GM18498 (cell line): ENCODE data around the gene SSTR3.
"Not testable (repeated sequence)": the region's sequence is repeated elsewhere in the genome, so short reads cannot be mapped to it uniquely, and the experiment has no call there.

Source experiments
- ATAC-seq: cut with Tn5 transposase; IDR thresholded peaks from one replicate; pipeline ENCODE4 v1.9.1; 2021; ENCODE audit warnings: mild to moderate bottlenecking, moderate library complexity; ENCODE audit not compliant: unreplicated experiment

The SSTR3 gene

GRCh38 chr22:37183432-37184379 lies 28.6 kb downstream of the SSTR3 start:
- no peak for ATAC-seq

DNA sequence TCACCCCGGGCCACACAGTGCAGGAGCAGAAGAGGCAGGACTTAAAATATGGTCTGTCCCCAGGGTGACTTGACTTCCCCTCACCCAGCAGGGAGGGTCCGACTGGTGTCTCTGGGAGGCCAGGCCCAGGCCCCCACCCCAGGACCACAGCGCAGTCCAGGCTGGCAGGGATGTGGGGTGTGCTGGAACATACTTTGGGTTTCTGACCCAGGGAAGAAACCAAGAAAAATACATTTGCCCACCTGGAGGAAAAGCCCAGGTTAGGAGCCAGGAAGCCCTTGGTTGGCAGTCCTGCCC lies 29.4 kb downstream of the SSTR3 start:
- no peak for ATAC-seq

- ATAC-seq = no peak
Observed at GRCh38 chr22:37182101-37182948, 30.0 kb downstream of the SSTR3 start.

DNA sequence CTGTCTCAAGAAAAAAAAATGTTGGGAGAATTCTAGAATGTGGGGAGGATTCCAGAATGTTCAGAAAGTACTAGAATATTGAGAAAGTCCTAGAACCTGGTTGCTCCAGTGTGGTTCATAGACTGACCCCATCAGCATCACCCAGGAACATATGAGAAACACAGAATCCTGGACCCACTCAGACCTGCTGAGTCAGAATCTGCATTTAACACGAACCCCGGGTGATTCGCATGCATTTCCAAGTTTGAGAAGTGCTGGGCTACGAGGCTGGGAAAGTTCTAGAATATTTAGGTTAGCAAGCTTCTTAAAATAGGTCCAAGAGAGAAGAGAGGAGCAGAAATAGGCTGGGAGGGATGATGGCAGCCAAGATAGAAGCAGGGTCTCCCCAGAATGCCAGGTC lies 30.6 kb downstream of the SSTR3 start:
- no peak for ATAC-seq

GRCh38 chr22:37180531-37181231 lies 31.6 kb downstream of the SSTR3 start:
- ATAC-seq = no peak

- no peak for ATAC-seq
Observed at GRCh38 chr22:37179622-37180420, 32.5 kb downstream of the SSTR3 start.

DNA sequence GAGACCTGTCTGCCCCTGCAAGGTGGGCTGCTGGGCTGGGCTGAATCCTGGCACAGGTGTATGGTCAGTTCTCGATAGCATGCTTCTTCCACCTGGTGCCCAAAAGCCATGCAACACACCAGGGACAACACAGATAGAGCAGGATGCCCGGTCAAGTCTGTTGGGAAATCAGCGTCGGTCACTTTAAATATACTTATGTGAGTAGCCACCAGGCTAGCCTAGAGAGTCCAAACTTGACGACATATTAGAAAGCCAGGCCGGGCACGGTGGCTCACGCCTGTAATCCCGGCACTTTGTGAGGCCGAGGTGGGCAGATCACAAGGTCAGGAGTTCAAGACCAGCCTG lies 33.2 kb downstream of the SSTR3 start:
- ATAC-seq = no peak

GRCh38 chr22:37178350-37179125 lies 33.7 kb downstream of the SSTR3 start:
- no peak for ATAC-seq

- no peak for ATAC-seq
Observed at GRCh38 chr22:37177755-37178154, 34.5 kb downstream of the SSTR3 start.

GRCh38 chr22:37177221-37177620 lies 35.1 kb downstream of the SSTR3 start:
- ATAC-seq = no peak

DNA sequence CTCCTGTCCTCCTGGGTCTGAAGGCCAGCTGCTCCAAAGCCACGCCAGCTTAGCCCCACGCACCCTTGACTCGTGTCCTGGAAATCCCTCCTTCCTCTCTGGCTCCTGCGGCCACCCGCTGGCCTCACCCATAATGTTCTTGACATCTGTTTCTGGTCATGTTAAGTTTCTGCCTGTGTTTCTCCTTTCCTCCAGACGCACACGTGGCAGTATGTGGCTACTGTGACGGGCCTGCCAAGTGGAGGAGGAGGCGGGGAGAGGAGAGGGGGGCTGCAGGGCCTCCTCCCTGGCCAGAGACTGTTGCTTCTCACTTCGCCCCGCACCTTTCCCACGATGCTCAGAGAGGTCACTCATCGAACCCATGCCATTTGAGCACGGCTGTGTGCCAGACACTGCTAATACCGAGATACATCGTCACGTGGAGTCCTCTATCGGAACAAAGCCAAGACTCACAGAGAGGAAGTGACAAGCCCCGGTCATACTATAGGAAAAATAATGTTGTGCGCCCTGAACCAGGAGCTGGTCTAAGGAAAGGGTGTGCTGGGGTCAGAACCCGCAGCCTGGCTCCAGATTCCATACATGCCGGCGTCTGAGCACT lies 35.7 kb downstream of the SSTR3 start:
- no peak for ATAC-seq

DNA sequence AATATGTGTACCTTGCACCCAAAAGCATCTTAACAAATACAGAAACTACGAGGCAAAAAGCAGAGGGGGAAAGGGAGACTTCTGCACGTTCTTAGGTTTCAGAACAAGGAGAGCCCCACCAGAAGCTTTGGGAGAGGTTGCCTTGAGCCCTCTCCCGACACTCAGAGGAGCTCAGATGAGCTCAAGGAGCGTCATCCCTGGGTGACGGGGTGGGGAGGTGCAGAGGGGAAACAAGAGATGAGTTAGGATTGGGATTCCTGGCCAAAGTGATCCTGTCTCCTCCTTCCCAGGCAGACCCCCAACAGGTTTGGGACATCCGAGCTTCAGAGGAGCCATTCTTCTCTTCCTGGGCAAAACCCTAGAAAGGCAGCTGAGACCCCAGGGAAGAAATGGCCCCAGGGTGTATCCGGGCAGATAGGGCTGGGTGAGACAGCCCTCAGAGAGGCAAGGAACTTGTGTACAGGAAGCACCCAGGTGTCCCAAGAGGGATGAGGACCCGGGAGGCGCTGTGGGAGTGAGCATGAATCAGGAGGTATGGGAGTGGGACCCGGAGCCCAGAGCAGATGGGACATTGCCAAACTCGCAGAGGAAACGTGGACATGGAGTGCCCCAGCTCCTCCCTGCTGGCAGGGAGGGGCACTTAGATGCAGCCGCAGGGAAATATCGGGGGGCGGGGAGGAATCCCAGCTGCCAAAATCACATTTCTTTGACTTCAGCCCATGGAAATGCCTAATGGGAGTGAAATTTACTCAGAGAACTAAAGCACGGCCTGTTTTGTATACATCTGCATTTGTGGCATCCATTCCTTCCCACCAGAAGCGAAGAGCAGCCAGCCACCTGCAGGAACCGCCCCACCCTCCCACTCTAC lies 36.6 kb downstream of the SSTR3 start:
- no peak for ATAC-seq

- ATAC-seq = no peak
Observed at GRCh38 chr22:37174964-37175363, 37.3 kb downstream of the SSTR3 start.

- ATAC-seq = no peak
Observed at GRCh38 chr22:37173709-37174108, 38.6 kb downstream of the SSTR3 start.

DNA sequence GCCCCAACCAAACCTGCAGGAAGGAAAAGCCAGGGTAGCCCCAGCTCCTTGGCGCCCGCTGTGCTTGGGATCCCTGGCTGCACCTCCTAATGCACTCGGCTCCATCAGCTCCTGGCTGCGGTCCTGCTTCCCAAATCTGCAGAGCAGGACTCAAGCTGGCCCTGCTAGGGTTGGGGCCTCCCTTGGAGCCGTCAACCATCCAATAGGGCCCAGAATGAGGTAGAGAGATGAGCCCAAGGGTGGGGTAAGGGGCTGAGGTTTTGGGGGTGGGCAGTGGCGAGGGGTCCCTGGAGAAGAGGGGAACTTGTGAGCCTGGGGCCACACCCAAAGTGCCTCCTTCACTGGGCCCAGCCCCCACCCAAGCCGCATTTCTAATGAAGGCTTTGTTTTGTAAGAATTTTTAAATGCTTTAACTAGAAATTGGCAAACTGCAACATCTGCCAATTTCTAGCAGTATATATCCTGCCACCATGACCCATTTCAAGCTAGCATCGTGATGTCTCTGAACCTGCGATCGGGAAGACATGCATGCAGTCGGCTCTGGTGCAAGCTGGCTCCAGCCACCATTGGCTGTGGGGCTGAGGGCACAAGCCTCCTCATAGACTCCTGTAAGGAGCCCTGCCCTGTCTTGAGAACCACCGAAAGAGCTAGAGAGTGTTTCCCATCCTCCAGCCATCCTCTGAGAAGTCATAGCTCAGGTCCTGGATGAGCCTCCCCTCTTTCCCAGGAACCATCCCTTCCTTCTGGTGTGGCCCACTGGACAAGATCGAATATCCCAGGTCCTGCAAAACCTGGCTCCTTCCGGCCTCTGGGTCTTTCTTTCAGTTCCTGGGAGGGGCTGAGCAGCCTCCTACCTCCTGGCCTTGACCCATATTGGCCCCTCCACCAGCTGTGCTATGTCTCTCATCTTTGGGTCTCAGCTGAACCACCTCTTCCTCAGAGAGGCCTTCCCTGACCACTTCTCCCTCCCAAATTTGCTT lies 39.7 kb downstream of the SSTR3 start:
- no peak for ATAC-seq

DNA sequence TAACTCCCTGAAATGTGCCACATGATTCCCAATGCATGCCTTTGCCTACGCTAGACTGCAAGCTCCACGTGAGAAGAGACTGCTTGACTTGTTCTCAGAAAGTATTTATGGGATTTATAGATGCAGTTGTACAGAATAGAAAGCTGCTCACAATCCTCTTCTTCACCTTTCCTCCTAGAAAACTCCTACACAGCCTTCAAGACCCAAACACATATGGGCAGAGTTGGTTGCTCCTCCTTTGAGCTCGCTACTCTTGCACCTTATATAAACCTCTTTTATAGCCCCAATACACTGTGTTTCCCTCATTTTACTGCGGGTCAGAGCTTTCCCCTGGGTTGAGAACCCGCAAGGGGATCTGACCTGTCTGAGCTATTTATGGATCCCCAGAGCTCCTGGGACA lies 40.6 kb downstream of the SSTR3 start:
- ATAC-seq = no peak

DNA sequence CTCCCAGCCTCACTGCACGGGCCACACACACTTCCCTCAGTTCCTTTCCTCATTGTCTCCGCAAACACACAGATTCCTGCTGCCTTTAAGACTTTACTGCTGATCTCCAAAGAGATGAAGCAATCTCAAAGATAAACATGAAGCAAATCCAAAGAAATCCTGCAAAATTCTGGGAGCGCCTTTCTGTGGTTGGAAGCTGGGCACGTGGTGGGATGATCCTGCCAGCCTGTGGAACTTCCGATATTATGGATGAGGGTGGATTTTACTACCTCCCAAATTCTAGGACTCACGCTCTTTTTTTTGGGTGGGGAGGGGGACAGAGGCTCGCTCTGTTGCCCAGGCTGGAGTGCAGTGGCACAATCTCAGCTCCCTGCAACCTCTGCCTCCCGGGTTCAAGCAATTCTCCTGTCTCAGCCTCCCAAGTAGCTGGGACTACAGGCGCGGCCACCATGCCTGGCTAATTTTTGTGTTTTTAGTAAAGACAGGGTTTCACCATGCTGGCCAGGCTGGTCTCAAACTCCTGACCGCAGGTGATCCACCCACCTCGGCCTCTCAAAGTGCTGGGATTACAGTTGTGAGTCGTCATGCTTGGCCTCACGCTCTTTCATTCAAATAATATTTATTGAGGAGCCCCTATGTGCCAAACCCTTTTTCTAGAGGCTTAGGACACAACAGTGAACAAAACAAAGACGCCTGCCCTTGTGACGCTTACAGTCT lies 41.4 kb downstream of the SSTR3 start:
- ATAC-seq = not testable (repeated sequence)
